ENCODE results near the gene OR5AU1. TPM values are rescaled to one million over a fixed set of nuclear protein-coding genes. Genes with fewer than 3 reads are reported as not detected.
"Not testable (repeated sequence)": the region's sequence is repeated elsewhere in the genome, so short reads cannot be mapped to it uniquely, and the experiment has no call there.

The OR5AU1 gene
- total RNA-seq, 1 experiment from 2014 or later = not detected

- BruUV-seq (replicated peaks) = no TSS peak
- H3K27ac Mint-ChIP-seq (ENCODE audit: low read depth, unreplicated experiment) = no peak overlapping the region
- intact Hi-C loops (cut with micrococcal nuclease) = no loop called here
- H3K9me3 Mint-ChIP-seq (ENCODE audit: unreplicated experiment) = no peaks in the 10 kb centered on the region
- TF ChIP-seq CTCF (IDR thresholded peaks at IDR 0.05; ENCODE audit: unreplicated experiment) = no peak
- ChIA-PET CTCF (interaction anchor here (0.5 kb wide), 2 partner anchors 35 to 152 kb away, joined by 3 to 4 read pairs; no protein-coding TSS in a partner anchor), POLR2A (no interaction called here)
- peaks cover 31% of the 10 kb centered on the region for H3K27me3 Mint-ChIP-seq (ENCODE audit: insufficient read depth, unreplicated experiment)
- H3K4me1 Mint-ChIP-seq (ENCODE audit: insufficient read depth, unreplicated experiment) = peaks cover 4% of the 10 kb centered on the region
- DNase-seq (ENCODE audit: unreplicated experiment) = no peak
- no peak overlapping the region for H3K4me3 Mint-ChIP-seq (ENCODE audit: unreplicated experiment)
- H3K36me3 Mint-ChIP-seq (ENCODE audit: insufficient read depth, unreplicated experiment) = no peaks in the 10 kb centered on the region
These were observed 8.0 kb upstream of the OR5AU1 start for GRCh38 chr14:21163871-21164291.

- Mint-ChIP-seq H3K4me1 (ENCODE audit: insufficient read depth, unreplicated experiment) (peaks cover 13% of the 10 kb centered on the region), H3K27me3 (ENCODE audit: insufficient read depth, unreplicated experiment) (peaks cover 31% of the 10 kb centered on the region), H3K9me3 (ENCODE audit: unreplicated experiment) (no peaks in the 10 kb centered on the region), H3K4me3 (ENCODE audit: unreplicated experiment) (no peak overlapping the region), H3K27ac (ENCODE audit: low read depth, unreplicated experiment) (no peak overlapping the region), H3K36me3 (ENCODE audit: insufficient read depth, unreplicated experiment) (no peaks in the 10 kb centered on the region)
- DNase-seq (ENCODE audit: unreplicated experiment) = no peak
- BruUV-seq (replicated peaks) = no TSS peak
- CTCF ChIA-PET = interaction anchor here (0.5 to 0.6 kb wide), 2 partner anchors 9 to 147 kb away, joined by 3 read pairs; no protein-coding TSS in a partner anchor
- intact Hi-C loops (cut with micrococcal nuclease) = no loop called here
- TF ChIP-seq CTCF (IDR thresholded peaks at IDR 0.05; ENCODE audit: unreplicated experiment) = no peak
- POLR2A ChIA-PET = no interaction called here
These were observed 6.2 kb upstream of the OR5AU1 start for GRCh38 chr14:21162081-21162480.

- Mint-ChIP-seq H3K4me3 (ENCODE audit: unreplicated experiment) (no peak overlapping the region), H3K36me3 (ENCODE audit: insufficient read depth, unreplicated experiment) (no peaks in the 10 kb centered on the region), H3K4me1 (ENCODE audit: insufficient read depth, unreplicated experiment) (peaks cover 10% of the 10 kb centered on the region), H3K27me3 (ENCODE audit: insufficient read depth, unreplicated experiment) (peaks cover 37% of the 10 kb centered on the region), H3K27ac (ENCODE audit: low read depth, unreplicated experiment) (no peak overlapping the region), H3K9me3 (ENCODE audit: unreplicated experiment) (peaks cover 3% of the 10 kb centered on the region)
- POLR2A ChIA-PET = no interaction called here
- CTCF ChIA-PET = no interaction called here
- BruUV-seq (replicated peaks) = no TSS peak
- TF ChIP-seq CTCF (IDR thresholded peaks at IDR 0.05; ENCODE audit: unreplicated experiment) = no peak
- DNase-seq (ENCODE audit: unreplicated experiment) = no peak
- intact Hi-C loops (cut with micrococcal nuclease) = no loop called here
These were observed 4.3 kb upstream of the OR5AU1 start for GRCh38 chr14:21160061-21160610.

- H3K4me3 Mint-ChIP-seq (ENCODE audit: unreplicated experiment); CTCF ChIA-PET; H3K4me1 Mint-ChIP-seq (ENCODE audit: insufficient read depth, unreplicated experiment); BruUV-seq (replicated peaks); H3K27ac Mint-ChIP-seq (ENCODE audit: low read depth, unreplicated experiment); intact Hi-C loops (cut with micrococcal nuclease); H3K9me3 Mint-ChIP-seq (ENCODE audit: unreplicated experiment); H3K36me3 Mint-ChIP-seq (ENCODE audit: insufficient read depth, unreplicated experiment): not testable (repeated sequence)
- DNase-seq (ENCODE audit: unreplicated experiment) = peak; percentile 66
- POLR2A ChIA-PET = interaction anchor here (0.5 to 1.3 kb wide), 2 partner anchors 34 to 95 kb away, joined by 3 read pairs; no protein-coding TSS in a partner anchor
- peaks cover 44% of the 10 kb centered on the region for H3K27me3 Mint-ChIP-seq (ENCODE audit: insufficient read depth, unreplicated experiment)
These were observed 2.3 kb upstream of the OR5AU1 start for GRCh38 chr14:21158175-21158574.
